Kidney (tissue), 14 donors: Measurements from ENCODE around the gene TRIO. TPM values are rescaled to one million over a fixed set of nuclear protein-coding genes. Genes with fewer than 3 reads are reported as not detected.

Experiments used
- DNase-seq, 5 donors: peaks; one replicate each; pipeline ENCODE4 v3.0.0-alpha.2; 2013 to 2020
- FAIRE-seq: peaks from 2 replicates; lab custom pipeline; 2012; peaks lifted over from hg19 to GRCh38; lab: Jason Lieb, UNC
- H3K27ac ChIP-seq, 2 donors: one replicate each; pipeline ENCODE4 v1.7.0; 2013; ENCODE audit warnings: low read depth in 2 of 2, low read length in 2 of 2, inconsistent platforms in 1 of 2
- H3K27me3 ChIP-seq: one replicate; pipeline ENCODE4 v1.7.1; 2013; ENCODE audit warnings: low read length, inconsistent platforms; ENCODE audit not compliant: control insufficient read depth, insufficient read depth
- H3K36me3 ChIP-seq, 3 donors: one replicate each; pipeline versions ENCODE4 v1.7.0 to v1.7.1; 2013; ENCODE audit warnings: low read length in 3 of 3, control low read depth in 1 of 3, inconsistent platforms in 1 of 3; ENCODE audit not compliant: insufficient read depth in 3 of 3, control insufficient read depth in 2 of 3
- H3K4me1 ChIP-seq, 3 donors: one replicate each; pipeline versions ENCODE4 v1.7.0 to v1.7.1; 2013; ENCODE audit warnings: low read length in 3 of 3, inconsistent platforms in 1 of 3, low read depth in 1 of 3; ENCODE audit not compliant: control insufficient read depth in 2 of 3, insufficient read depth in 2 of 3
- H3K4me3 ChIP-seq, 3 donors: one replicate each; pipeline versions ENCODE4 v1.7.0 to v1.8.1; 2013; ENCODE audit warnings: low read length in 3 of 3, control low read depth in 1 of 3, inconsistent platforms in 1 of 3
- H3K9ac ChIP-seq, 3 donors: one replicate each; pipeline versions ENCODE4 v1.7.0 to v1.7.1; 2013; ENCODE audit warnings: low read length in 3 of 3, control low read depth in 1 of 3, inconsistent platforms in 1 of 3
- H3K9me3 ChIP-seq, 3 donors: one replicate each; pipeline versions ENCODE4 v1.7.0 to v1.7.1; 2013; ENCODE audit warnings: low read length in 3 of 3, control low read depth in 1 of 3, inconsistent platforms in 1 of 3; ENCODE audit not compliant: control insufficient read depth in 2 of 3, insufficient read depth in 1 of 3
- CTCF ChIP-seq: IDR thresholded peaks from 3 replicates; pipeline ENCODE4 v1.5.1; 2012; ENCODE audit warnings: mild to moderate bottlenecking, moderate library complexity, borderline replicate concordance; ENCODE audit not compliant: insufficient read depth; ENCODE audit errors: extremely low read depth
- intact Hi-C: fragments of 100-400 bp; cut with DNase I; formaldehyde crosslinking; loops from one replicate; pipeline ENCODE4 v1.11.1; 2022
- polyA plus RNA-seq: library from polyadenylated mRNA; stranded (reverse); fragments of 350-450 nt; fragmentation: Illumina TruSeq; extraction: RNeasy Lipid Tissue Mini Kit (QIAGEN cat#74804); gene quantifications from one replicate; pipeline ENCODE4 v1.2.3, GENCODE V29; 2014; ENCODE audit warnings: low read depth, low replicate concordance; ENCODE audit not compliant: insufficient read depth
- total RNA-seq: library from RNA; stranded (reverse); fragmentation: NEBNext Ultra II Directional; extraction: Animal tissue kit (Norgen Biotek cat#: 25700); gene quantifications from one replicate; pipeline ENCODE4 v1.2.1, GENCODE V29; 2021
- donor health status: control.
- donor health status: control.
- donor health status: control.
- donor health status: control.
- donor health status: control.
- donor health status: DM: yes; HTN: yes; CAD: no.
- donor health status: Normal renal cell carcinoma (clear cell type).

TRIO gene
- total and polyA plus RNA-seq, 2 donors from 2014 or later, result 9.5 to 149 TPM

- no peak for TF ChIP-seq CTCF
- Histone ChIP-seq H3K9me3 (no peaks in the 10 kb centered on the region), H3K9ac (no peak overlapping the region), H3K36me3 (no peaks in the 10 kb centered on the region), H3K27ac (no peak overlapping the region), H3K4me3 (no peak overlapping the region), H3K4me1 (peaks cover 2 to 5% (median 3%) of the 10 kb centered on the region in 3 donors), H3K27me3 (no peaks in the 10 kb centered on the region)
- intact Hi-C loops, result no loop called here
- DNase-seq (no peak), FAIRE-seq (no peak)
Measured at GRCh38 chr5:14191325-14191724, 48.2 kb downstream of the TRIO start.

- intact Hi-C loops, result no loop called here
- no peak overlapping the region for H3K27ac ChIP-seq
Measured at GRCh38 chr5:14193496-14193895, 50.4 kb downstream of the TRIO start.

GRCh38 chr5:14195588-14195987 lies 52.4 kb downstream of the TRIO start:
- DNase-seq, result no peak
- no peak overlapping the region for H3K9ac ChIP-seq
- no peaks in the 10 kb centered on the region for H3K36me3 ChIP-seq
- FAIRE-seq, result no peak
- no peak overlapping the region for H3K27ac ChIP-seq
- no peaks in the 10 kb centered on the region for H3K9me3 ChIP-seq
- no peaks in the 10 kb centered on the region for H3K27me3 ChIP-seq
- peaks cover 0 to 2% (median 0%) of the 10 kb centered on the region in 3 donors for H3K4me1 ChIP-seq
- no peak for TF ChIP-seq CTCF
- no peak overlapping the region for H3K4me3 ChIP-seq
- intact Hi-C loops, result no loop called here

More at GRCh38 chr5:14193496-14193895, 50.4 kb downstream of the TRIO start:
- no peak for FAIRE-seq
- DNase-seq, result no peak
- Histone ChIP-seq H3K9ac (no peak overlapping the region), H3K36me3 (no peaks in the 10 kb centered on the region), H3K4me1 (peaks cover 0 to 5% (median 2%) of the 10 kb centered on the region in 3 donors), H3K4me3 (no peak overlapping the region), H3K9me3 (no peaks in the 10 kb centered on the region), H3K27me3 (no peaks in the 10 kb centered on the region)
- no peak for TF ChIP-seq CTCF

- FAIRE-seq (no peak), DNase-seq (no peak)
- TF ChIP-seq CTCF, result no peak
- Histone ChIP-seq H3K9ac (no peak overlapping the region), H3K36me3 (no peaks in the 10 kb centered on the region), H3K9me3 (no peaks in the 10 kb centered on the region), H3K4me3 (no peak overlapping the region), H3K4me1 (no peaks in the 10 kb centered on the region), H3K27ac (no peak overlapping the region), H3K27me3 (no peaks in the 10 kb centered on the region)
- intact Hi-C loops, result no loop called here
Measured at GRCh38 chr5:14197056-14197455, 53.9 kb downstream of the TRIO start.
